Left ventricle myocardium inferior (tissue), 1 donor: ENCODE measurements around the gene PVALEF. TPM values are rescaled to one million over a fixed set of nuclear protein-coding genes. Genes with fewer than 3 reads are reported as not detected.

ENCODE experiments used
- DNase-seq: peaks from one replicate; pipeline ENCODE4 v3.0.0-alpha.2; 2020
- H3K27ac ChIP-seq: fragments of 200-600 bp; replicated peaks from 2 replicates; pipeline ENCODE4 v1.8.0; 2021
- H3K27me3 ChIP-seq: fragments of 200-600 bp; 2 replicates; pipeline ENCODE4 v1.8.0; 2021; ENCODE audit warnings: low read depth
- H3K36me3 ChIP-seq: fragments of 200-600 bp; 2 replicates; pipeline ENCODE4 v1.8.0; 2021
- H3K4me1 ChIP-seq: fragments of 200-600 bp; 2 replicates; pipeline ENCODE4 v1.8.0; 2021
- H3K4me3 ChIP-seq: fragments of 200-600 bp; 2 replicates; pipeline ENCODE4 v1.8.0; 2021; ENCODE audit warnings: mild to moderate bottlenecking, moderate library complexity
- H3K9me3 ChIP-seq: fragments of 200-600 bp; replicated peaks from 2 replicates; pipeline ENCODE4 v1.8.0; 2021
- intact Hi-C: fragments of 100-400 bp; cut with micrococcal nuclease; formaldehyde crosslinking; loops from one replicate; pipeline ENCODE4 v1.11.0; 2022
- total RNA-seq: library from RNA; stranded (reverse); fragmentation: NEBNext Ultra II Directional; extraction: Animal tissue kit (Norgen Biotek cat#: 25700); gene quantifications from one replicate; pipeline ENCODE4 v1.2.1, GENCODE V29; 2021
- TF ChIP-seq, protein P1 (sequence below): fragments of 200-600 bp; IDR thresholded peaks from 2 replicates; pipeline ENCODE4 v1.8.0; 2021; ENCODE audit warnings: antibody characterized with exemption, mild to moderate bottlenecking, borderline replicate concordance
- donor health status: DM: no; HTN: yes; CAD: no; lungs with severe emphysema.

PVALEF gene
- total RNA-seq, 1 donor from 2014 or later: not detected

DNA sequence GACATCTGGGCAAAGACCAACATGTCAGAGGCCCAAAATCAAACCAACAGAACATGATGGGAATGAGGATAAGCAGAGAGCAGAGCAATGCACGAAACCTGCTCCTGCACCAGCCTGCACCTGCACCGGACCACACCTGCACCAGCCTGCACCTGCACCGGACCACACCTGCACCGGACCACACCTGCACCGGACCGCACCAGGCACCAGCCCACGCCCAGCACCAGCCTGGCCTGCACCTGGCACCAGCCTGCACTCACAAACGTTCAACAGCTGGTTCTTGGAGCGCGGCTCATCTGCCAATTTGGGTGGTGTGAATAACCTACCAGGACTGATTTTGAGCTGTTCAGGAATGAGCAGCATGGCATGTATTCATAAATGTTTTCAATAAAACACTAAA is 39.3 kb downstream of the PVALEF start:
- Histone ChIP-seq H3K4me1 (peaks cover 3% of the 10 kb centered on the region), H3K4me3 (no peak overlapping the region), H3K36me3 (peaks cover 6% of the 10 kb centered on the region), H3K9me3 (no peaks in the 10 kb centered on the region), H3K27ac (no peak overlapping the region), H3K27me3 (no peaks in the 10 kb centered on the region)
- DNase-seq: no peak
- TF ChIP-seq, protein P1, sequence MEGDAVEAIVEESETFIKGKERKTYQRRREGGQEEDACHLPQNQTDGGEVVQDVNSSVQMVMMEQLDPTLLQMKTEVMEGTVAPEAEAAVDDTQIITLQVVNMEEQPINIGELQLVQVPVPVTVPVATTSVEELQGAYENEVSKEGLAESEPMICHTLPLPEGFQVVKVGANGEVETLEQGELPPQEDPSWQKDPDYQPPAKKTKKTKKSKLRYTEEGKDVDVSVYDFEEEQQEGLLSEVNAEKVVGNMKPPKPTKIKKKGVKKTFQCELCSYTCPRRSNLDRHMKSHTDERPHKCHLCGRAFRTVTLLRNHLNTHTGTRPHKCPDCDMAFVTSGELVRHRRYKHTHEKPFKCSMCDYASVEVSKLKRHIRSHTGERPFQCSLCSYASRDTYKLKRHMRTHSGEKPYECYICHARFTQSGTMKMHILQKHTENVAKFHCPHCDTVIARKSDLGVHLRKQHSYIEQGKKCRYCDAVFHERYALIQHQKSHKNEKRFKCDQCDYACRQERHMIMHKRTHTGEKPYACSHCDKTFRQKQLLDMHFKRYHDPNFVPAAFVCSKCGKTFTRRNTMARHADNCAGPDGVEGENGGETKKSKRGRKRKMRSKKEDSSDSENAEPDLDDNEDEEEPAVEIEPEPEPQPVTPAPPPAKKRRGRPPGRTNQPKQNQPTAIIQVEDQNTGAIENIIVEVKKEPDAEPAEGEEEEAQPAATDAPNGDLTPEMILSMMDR: no peak
- intact Hi-C loops: no loop called here

DNA sequence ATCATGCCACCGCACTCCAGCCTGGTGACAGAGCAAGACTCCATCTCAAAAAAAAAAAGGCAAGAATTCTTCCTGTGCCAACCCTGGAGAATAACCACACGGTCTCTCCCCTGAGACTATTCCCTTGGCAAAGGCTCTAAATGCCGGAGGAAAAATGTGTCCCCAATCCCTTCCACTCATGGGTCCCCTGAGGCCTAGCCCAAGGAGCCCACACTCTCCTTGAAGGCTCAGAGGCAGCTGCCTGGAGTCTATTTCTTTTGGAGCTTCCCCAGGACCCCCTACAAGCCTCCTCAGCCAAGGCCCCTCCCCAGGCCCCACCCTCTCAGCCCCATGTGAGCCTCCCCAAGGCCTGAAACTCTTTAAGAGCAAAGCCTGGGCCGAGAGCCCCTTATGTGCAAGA is 40.9 kb downstream of the PVALEF start:
- H3K27ac ChIP-seq: no peak overlapping the region
- no peaks in the 10 kb centered on the region for H3K9me3 ChIP-seq
- no peaks in the 10 kb centered on the region for H3K4me1 ChIP-seq
- H3K36me3 ChIP-seq: peaks cover 6% of the 10 kb centered on the region
- DNase-seq: no peak
- no peak overlapping the region for H3K4me3 ChIP-seq
- TF ChIP-seq, protein P1: no peak
- intact Hi-C loops: no loop called here
- no peaks in the 10 kb centered on the region for H3K27me3 ChIP-seq

DNA sequence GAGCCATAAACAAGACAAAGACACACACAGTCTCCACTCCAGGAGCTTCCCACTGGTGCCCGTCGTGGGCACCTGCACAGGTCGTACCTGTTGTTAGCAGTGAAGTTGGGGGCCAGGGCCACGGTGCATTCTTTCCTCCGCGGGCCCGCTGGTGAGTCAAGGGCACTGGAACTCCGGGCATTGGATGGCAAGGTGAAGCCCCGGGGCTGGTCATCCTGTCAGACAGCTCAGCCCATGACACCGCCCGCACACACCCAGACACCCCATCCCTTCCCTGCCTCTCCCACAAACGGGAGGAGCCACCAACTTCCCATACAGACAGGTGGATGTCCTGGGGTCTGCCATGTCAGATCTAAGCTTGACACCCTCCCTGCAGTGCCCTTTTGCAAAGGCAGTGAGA is 41.4 kb downstream of the PVALEF start:
- intact Hi-C loops: no loop called here
- H3K36me3 ChIP-seq: peaks cover 6% of the 10 kb centered on the region
- TF ChIP-seq, protein P1: no peak
- no peaks in the 10 kb centered on the region for H3K4me1 ChIP-seq
- no peak overlapping the region for H3K27ac ChIP-seq
- no peaks in the 10 kb centered on the region for H3K9me3 ChIP-seq
- H3K27me3 ChIP-seq: no peaks in the 10 kb centered on the region
- no peak for DNase-seq
- H3K4me3 ChIP-seq: no peak overlapping the region

- no peak overlapping the region for H3K4me3 ChIP-seq
- H3K9me3 ChIP-seq: no peaks in the 10 kb centered on the region
- no peak for DNase-seq
- no peaks in the 10 kb centered on the region for H3K4me1 ChIP-seq
- intact Hi-C loops: no loop called here
- no peaks in the 10 kb centered on the region for H3K27me3 ChIP-seq
- TF ChIP-seq, protein P1: no peak
- H3K36me3 ChIP-seq: peaks cover 6% of the 10 kb centered on the region
- H3K27ac ChIP-seq: no peak overlapping the region
Measured at GRCh38 chr17:81207610-81208581, 42.6 kb downstream of the PVALEF start.

- DNase-seq: no peak
- no peaks in the 10 kb centered on the region for H3K27me3 ChIP-seq
- no peaks in the 10 kb centered on the region for H3K4me1 ChIP-seq
- no peak overlapping the region for H3K27ac ChIP-seq
- H3K4me3 ChIP-seq: no peak overlapping the region
- no peaks in the 10 kb centered on the region for H3K9me3 ChIP-seq
- intact Hi-C loops: no loop called here
- TF ChIP-seq, protein P1: no peak
- H3K36me3 ChIP-seq: peaks cover 6% of the 10 kb centered on the region
Measured at GRCh38 chr17:81208651-81209050, 43.3 kb downstream of the PVALEF start.
